Cortex of kidney (tissue), 1 donor: ENCODE results near the gene MEN1.
"Not testable (repeated sequence)": the region's sequence is repeated elsewhere in the genome, so short reads cannot be mapped to it uniquely, and the experiment has no call there.

Experiments used
- DNase-seq: peaks from one replicate; lab custom pipeline; 2025; lab: John Stamatoyannopoulos, UW

The MEN1 gene

DNA sequence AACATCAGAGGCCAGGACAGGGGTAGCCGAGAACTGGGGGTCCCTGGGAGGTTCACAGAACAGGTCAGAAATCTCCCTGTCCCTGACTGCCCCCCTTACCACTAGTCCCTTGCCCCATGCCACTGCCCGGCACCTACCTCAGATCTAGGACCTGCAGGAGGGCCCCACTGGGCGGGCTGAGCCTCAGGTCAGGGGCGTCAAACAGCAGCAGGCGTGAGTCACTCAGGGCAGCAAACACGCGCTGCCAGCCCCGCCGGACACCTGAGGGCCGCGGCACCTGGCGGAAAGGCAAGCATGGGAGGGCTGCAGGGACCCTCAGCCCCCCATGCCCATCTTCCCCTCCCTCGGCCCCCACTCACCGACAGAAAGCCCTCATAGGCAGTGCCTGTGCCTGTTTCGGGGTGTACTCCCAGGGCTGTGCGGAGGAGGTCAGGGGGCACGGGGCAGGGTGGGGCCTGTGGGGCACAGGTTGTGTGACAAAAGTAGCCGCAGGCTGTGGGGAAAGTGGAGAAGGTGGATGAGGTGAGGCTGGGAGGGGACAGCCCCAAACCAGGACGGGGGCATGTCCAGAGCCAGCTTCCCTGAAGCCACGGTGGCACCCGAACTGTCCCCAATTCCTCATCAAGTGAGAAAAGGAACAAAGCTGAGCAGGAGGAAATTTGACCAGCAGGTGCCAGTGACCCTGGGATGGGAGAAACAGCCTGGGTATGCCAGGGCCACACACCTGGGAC lies 22.3 kb upstream of the MEN1 start:
- DNase-seq = no peak

DNA sequence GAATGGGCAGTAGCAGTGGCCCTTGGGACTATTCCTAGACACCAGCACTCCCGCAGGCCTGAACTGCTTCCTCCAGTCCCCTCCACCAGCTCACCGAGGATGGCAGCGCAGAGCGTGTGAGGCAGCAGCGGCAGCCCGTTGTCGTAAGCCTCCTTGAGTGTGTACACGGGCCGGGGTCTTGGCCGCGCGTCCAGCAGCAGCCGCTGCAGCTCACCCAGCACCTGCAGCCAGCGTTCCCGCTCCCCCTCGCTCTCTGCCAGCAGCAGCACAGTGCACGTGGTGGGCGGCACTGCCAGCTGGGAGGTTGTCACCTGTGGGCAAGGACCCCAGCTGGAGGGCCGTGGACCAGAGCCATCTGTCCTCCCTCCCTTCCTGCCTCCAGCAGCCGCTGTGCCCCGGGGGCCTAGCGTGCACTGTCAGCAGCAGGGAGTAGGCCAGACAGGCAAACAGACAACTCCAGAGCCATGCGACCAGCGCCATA lies 21.1 kb upstream of the MEN1 start:
- DNase-seq = no peak

DNA sequence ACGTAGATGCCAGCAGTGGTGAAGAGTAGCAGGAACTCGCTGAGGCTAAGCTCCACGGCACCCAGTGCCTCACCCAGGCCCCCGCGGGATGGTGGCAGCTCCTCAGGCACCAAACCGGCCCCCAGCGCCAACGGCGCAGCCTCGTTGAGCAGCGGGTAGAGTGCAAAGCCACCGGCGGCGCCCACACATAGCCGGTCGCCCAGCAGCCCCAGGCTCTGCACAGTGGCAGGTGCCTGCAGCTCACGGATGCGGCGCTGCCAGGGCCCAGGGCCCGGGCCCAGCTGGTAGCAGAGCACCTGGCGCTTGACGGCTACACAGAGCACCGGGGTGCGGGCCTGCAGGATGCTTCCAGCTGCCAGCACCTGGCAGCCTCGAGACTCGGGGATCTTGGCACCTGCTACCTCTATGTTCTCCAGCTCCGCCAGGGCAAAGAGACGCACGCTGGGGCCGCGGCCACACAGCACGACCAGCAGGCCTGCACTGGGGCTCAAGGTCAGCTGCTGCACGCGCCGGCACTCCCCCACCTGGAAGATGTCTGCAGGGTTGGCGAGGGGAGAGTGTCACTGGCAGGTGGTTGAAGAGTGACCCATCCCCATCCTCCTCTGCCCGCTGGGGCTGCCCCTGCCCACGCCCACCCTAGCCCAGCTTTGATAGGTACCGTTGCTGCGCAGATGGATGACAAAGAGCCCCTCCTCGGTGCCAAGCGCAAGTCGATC lies 19.3 kb upstream of the MEN1 start:
- DNase-seq = no peak

DNA sequence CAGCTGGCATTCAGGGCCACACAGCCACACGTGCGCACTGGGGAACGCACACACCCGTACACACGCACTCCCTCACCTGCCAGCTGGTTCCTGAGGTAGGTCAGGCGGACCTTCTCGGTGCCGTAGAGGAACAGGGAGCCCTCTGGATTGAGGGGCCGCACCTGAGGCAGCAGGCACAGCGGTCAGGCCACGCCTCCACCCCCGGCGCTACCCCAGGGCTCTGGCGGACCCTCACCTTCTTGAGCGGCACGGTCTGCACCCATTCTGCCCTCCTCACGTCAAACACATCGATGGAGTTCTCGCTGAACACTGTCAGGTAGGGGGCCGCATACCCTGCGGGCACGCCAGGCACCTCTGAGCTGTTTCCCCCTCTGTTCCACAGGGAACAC lies 17.1 kb upstream of the MEN1 start:
- no peak for DNase-seq

DNA sequence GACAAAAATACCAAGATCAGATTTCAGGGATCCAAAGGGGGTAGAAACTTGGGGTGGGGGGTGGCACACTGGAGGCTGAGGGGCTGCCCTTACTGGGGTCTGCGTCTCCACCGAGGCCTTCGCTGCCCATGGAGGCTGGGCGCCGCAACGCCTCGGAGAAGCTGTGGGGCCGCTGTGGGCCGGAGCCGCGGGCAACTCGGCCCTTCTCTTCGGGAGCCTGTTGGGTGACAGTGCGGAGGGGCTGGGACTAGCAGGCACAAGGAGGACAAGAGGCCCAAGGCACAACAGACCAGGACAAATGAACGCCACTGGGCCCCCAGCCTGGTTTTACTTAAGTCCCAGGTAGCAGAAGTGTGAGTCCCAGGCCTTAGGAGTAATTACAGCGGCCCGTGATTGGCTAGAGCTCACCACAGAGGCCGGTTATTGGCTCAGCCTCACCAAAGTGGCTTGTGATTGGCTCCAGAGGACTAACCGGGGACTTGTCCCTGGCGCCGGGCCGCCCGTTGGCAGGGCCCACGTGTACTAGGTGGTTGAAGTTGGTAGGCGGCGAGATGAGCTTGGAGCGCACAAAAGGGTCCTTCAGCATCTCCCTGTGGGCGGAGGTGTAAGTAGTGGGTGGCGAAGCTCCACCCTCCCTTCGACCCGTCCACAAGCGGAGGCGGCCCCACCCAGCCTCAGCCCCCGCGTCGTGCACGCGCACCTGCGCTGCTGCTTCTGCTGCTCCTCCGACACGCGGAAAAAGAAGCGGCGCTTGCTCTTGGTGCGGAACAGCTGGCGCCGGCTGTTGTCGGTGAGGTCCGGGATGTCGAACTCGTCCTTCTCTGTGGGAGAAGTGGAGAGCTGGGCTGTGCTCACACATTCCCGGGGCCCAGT lies 16.5 kb upstream of the MEN1 start:
- no peak for DNase-seq

DNA sequence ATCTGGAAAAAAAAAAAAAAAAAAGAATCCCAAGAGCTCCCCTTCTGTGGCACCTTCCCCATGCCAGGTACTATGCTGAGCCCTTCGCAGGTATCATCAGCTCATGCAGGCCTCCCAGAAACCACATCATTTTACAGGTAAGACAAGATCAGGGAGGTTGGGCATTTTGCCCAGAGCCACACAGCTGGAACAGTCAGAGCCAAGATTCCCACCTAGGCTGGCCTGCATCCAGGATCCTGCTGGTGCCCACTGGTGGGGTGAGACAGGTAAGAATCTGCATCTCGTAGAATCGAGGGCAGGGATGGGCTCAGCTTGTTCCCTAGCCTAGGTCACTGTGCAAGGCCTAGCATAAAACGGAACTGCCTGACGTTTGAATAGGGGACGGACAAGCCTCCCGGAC lies 15.7 kb upstream of the MEN1 start:
- DNase-seq = no peak

DNA sequence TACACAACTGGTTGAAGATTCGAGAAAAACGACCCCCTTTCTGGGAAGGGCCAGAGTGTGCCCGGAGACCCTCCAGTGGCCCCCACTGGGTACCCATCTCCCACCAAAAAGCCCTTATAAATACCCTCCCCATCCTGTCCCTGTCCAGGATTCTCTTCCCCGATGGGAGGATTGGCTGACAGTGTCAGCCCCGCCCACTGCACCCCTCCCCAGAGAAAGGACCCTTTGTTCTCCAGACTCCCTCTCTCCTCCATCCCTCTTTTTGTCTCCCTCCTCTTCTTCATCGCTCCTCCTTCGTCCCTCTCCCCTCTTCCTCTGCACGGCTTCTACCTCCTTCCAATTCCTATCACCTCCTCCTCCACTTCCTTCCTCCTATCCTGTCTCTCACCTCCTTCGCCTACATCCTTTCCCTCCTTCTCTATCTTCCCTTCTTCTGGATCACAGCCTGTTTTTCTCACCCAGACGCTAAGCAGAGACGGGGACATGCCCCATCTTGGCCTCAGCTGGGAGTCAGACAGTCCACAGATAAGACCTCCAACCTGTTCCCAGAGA lies 13.3 kb upstream of the MEN1 start:
- no peak for DNase-seq

DNA sequence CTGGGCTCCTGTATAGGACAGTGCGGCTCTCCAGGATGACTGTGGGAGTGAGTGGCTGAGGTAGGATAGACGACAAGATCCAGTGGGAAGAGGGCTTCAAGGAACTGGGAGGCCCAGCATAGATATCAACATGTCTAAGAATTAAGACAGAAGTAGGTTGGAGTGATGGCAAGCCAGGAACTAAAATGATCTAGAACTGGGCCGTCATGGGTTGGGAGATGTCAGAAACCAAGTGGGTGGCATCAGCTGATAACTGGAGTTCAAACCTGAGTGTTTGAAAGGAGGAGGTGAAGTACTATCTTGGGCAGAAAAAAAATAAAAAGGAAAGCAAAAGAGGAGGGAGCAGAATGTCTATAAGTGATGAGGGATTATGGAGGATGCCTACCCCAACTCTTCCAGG lies 7.1 kb upstream of the MEN1 start:
- DNase-seq = no peak

DNA sequence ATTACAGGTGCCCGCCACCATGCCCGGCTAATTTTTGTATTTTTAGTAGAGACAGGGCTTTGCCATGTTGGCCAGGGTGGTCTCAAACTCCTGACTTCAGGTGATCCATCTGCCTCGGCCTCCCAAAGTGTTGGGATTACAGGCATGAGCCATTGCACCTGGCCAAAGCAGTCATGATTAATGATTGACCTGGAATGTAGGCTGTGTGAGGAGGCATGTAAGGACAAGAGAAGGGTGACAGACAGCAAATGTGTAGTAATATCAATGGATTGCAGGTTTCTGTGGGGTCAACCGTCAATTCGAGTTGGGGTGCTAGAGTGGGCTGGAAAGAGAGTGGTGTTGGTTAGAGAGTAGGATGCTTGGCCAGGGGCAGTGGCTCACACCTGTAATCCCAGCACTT lies 5.1 kb upstream of the MEN1 start:
- not testable (repeated sequence) for DNase-seq

DNA sequence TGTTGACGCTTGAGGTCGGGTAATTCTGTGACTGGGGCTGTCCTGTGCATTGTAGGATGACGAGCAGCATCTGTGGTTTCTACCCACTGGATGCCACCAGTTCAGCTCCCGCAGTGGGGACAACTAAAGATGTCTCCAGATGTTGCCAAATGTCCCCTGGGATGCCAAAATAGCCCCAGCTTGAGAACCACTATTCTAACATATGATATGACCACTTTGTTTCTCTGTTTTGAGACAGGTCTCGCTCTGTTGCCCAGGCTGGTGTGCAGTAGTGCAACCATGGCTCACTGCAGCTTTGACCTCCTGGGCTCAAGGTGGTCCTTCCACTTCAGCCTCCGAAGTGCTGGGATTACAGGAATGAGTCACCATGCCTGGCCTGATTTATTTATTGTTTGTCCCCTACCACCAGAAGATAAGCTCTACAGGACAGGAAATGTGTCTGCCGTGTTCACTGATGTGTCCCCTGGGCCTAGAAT lies 4.4 kb upstream of the MEN1 start:
- DNase-seq = no peak

DNA sequence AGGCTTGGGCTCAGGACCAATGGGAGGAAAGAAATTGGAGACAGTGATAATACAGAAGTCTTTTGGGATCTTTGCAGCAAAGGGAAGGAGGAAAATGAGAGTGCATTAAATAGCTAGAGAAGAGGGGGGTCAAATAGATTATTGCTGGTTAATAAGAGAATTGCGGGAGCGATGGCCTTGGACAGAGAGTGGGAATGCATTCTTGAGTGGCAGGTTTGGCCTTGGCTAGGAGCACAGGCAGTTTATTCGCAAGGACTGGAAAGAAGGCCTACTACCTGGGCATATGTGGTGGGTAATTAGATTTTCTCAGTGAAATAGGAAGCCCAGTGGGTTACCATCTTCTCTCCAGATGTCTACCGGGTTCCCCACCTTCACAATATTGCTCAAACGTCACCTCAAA lies 3.5 kb upstream of the MEN1 start:
- DNase-seq = no peak

DNA sequence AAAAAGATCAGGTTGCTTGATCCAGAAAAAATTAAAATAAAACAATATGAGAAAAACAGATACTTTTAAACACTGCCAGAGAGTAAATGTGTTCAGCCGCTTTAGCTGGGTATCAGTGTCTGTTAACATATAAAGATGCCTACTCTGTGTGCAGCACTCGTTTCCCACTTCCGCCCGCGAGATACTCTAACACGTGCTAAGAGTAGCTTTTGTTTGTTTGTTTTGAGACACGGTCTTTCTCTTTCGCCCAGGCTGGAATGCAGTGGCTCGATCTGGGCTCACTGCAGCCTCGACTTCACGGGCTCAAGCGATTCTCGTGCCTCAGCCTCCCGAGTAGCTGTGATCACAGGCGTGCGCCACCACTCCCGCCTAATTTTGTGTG lies 531 bp upstream of the MEN1 start:
- no peak for DNase-seq

DNA sequence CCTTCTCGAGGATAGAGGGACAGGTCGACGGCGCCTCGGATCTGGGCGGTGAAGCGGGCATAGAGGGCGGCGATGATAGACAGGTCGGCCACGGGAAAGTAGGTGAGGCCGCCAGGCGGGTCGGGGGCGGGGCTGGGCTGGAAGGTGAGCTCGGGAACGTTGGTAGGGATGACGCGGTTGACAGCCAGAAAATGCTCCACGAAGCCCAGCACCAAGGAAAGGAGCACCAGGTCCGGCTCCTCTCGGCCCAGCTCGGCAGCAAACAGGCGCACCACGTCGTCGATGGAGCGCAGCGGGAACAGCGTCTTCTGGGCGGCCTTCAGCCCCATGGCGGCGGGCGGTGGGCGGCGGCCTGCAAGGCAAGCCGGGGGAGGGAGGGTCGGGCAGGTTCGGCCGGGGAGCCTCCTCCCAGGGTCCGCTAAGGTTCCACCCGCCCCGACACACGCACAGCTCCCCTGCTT lies 540 bp downstream of the MEN1 start:
- no peak for DNase-seq

DNA sequence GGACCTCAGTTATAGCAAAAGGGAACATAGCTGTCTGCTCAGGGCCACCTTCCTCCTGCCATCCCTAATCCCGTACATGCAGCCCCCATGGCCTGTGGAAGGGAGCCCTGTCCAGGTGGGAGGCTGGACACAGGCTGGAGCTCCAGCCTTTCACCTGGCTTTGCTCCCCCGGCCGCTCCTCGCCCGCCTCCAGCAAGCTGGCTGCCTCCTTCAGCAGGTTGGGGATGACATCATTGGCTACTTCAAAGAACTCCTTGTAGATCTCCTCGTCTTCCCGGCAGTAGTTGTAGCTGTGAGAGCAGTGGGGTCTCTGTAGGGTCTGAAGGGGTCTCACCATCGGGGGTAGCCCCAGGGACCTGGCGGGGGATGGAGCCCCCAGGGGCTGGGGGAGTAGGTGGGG lies 4.9 kb downstream of the MEN1 start:
- DNase-seq = no peak

DNA sequence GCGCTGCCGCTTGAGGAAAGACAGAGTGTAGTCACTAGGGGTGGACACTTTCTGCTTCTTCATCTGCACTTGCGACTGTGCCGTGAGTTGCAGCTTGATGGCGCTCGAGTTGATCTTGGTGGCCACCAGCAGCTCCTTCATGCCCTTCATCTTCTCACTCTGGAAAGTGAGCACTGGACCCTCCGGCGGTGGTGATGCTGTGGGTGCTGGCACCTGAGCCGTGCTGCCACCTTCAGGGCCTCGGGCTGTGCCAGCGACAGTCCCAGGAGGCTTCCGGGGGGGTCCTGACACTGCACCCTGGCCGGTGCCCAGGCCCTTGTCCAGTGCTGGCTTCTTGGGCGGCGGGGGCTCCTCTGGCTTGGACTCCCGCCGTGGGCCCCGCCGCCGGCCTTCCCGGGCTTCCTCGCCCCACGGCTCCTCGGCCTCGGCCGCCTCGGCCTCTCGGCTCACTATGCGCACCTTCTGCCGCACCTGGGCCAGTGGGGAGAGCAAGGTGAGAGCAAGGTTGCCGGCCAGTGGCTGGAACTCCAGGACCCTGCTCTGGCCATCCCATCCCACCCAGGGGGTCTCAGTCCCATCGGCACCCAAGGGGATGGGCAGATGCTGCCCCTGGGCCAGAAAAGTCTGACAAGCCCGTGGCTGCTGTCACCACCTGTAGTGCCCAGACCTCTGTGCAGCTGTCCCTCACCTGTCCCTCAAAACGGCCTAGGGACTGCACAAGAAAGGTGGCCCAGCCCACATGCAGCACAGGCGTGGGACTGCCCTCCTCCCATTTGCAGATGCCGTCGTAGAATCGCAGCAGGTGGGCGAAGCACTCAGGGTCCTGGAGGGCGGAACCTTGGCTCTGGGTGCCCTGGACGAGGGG lies 5.8 kb downstream of the MEN1 start:
- DNase-seq = no peak

DNA sequence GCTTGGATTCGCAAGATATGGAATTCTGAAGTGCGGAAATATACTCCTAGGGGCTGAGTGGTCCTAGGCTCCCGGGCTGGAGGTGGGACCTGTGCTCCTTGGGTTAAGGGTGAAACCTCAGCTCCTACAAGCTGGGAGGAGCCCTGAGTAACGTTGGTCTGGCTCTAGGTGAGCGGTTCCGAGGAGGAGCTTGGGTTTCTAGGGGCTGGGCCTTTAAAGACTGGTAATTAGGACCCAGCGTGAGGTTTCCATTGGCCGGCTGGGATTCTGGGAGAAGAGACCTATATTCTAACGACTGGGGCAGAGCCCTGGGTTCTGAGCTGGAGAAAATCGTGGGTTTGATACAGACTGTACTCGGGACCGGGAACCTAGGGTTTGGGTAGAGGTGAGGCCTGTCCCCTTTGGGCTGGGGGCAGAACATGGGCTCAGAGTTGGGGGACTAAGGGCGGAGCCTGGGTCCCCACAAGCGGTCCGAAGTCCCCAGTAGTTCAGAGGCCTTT lies 6.5 kb downstream of the MEN1 start:
- DNase-seq = no peak

DNA sequence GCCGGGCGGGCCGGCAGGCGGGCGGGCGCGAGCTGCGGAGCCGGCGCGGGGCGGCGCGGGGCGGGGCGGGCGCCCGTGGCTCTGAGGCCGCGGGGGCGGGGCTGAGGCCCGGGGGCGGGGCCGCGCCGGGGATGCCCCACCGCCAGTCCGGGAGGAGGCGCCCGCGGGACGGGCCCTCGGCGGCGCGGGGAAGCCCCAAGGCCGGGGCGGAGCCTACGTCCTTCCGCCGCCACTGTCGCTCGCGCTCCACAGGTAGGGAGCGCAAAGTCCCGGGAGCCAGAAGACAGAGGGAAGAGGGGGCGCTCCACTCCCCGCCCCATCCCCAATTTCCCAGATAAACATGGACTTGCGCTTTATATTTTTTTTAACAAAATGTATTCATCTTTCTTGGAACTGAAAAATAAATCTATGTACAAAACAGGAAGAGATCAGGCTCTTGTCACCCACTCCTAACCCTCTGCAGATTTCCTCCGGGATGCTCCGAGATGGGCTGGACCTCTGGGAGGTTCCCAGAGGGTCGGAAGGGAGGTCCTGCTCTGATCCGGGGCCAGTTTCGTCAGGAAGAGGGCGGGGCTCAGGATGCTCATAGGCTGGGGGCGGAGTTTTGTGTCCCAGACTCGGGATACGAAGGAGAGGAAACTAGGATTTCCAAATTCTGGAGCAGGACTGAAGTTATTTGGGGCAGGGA lies 7.0 kb downstream of the MEN1 start, which contains the start of gene MAP4K2:
MAP4K2 (minus strand) TSS at position 57 of the 688 bp plus-strand sequence. CDS start 65 bp downstream, outside the sequence.
- no peak for DNase-seq

DNA sequence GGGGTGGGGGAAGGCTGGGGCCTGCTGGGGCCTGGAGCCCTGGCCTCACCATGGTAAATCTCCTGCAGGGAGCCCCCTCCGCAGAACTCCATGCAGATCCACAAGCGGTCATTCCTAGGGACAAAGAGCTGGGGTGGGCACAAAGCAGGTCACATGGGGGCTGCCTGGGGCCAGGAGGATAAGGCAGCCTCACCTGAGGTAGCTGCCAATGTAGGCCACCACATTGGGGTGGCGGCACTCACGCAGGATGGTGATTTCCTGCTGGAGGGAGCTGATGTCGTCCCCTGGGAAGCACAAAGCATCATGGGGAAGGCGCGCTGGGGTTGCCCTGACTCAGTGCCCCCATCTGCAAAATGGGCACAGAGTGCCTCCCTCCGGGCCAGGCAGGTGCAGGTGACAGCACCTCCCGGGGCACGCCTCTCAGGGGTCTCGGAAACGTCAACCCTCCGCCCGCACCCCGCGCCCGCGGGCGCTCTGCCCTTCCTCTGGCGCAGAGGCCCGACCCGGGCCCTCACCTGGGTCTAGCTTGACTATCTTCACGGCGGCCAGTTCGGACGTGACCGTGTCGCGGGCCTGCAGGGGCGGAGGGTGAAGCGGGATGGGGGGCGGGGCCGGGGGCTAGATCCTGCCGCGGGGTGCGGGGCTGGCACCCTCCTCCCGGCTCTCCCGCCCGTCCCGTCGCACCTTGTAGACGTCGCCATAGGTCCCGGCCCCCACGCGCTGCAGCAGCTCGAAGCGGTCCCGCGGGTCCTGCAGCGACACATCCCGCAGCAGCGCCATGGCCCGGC lies 7.8 kb downstream of the MEN1 start:
- no peak for DNase-seq

DNA sequence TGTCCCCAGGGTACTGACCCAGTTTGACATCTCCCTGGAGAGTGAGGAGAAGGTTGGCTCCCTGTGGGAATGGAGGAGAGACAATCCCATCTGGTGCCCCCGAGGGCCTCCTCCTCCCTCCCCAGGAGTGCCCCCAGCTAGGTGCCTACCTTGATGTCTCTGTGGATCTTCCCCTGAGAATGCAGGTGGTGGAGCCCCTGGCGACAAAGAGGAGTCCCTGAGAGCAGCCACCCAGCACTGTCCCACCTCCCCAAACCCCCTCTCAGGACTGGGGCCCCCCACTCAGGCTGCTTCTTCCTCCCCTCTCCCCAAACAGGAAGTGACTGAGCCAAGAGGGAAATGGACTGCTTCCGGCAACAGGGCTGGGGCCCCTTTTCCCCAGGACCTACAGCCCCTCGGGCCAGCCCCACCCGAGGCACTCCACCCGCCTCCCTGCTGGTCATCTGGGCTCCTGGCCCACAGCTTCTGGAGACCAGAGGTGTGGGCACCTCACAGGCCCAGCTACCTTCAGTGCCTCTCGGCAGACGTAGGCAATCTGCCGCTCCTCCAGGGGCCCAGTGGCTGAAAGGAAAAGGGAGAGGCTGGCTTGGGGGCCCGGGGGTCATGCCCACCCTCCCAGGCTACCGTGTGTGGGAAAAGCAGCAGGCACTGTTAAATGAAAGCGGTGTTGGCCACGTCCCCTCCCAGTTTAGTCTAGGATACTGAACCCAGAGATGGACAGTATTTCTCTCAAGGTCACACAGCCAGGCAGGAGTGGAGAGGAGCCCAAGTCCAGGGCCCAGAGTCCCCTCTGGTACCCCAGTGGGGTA lies 8.6 kb downstream of the MEN1 start:
- DNase-seq = no peak
